ENCODE results near the gene EFEMP2. TPM values are rescaled to one million over a fixed set of nuclear protein-coding genes. Genes with fewer than 3 reads are reported as not detected.

EFEMP2 gene
- total RNA-seq, 1 donor from 2014 or later: 38.0 TPM

GRCh38 chr11:65852508-65853245, 19.9 kb downstream of the EFEMP2 start:
- TF ChIP-seq CTCF (conservative IDR thresholded peaks at IDR 0.05): no peak
- peaks cover 7% of the 10 kb centered on the region for H3K9me3 Mint-ChIP-seq
- peak overlapping the region; percentile 89 for H3K4me3 Mint-ChIP-seq
- no peak overlapping the region for H3K27ac Mint-ChIP-seq (ENCODE audit: unreplicated experiment)
- peaks cover 57% of the 10 kb centered on the region for H3K27me3 Mint-ChIP-seq (ENCODE audit: low read depth)
- no peak for DNase-seq (ENCODE audit: low read depth, low spot score)
- H3K36me3 Mint-ChIP-seq (ENCODE audit: low read depth): peaks cover 45% of the 10 kb centered on the region
- H3K4me1 Mint-ChIP-seq: peaks cover 35% of the 10 kb centered on the region

GRCh38 chr11:65851811-65852507, 20.6 kb downstream of the EFEMP2 start:
- TF ChIP-seq CTCF (conservative IDR thresholded peaks at IDR 0.05): no peak
- Mint-ChIP-seq H3K9me3 (peaks cover 7% of the 10 kb centered on the region), H3K27ac (ENCODE audit: unreplicated experiment) (no peak overlapping the region), H3K36me3 (ENCODE audit: low read depth) (peaks cover 45% of the 10 kb centered on the region), H3K27me3 (ENCODE audit: low read depth) (peaks cover 56% of the 10 kb centered on the region), H3K4me3 (peak overlapping the region; percentile 89), H3K4me1 (peaks cover 35% of the 10 kb centered on the region)
- no peak for DNase-seq (ENCODE audit: low read depth, low spot score)

GRCh38 chr11:65851083-65851579, 21.5 kb downstream of the EFEMP2 start:
- peaks cover 26% of the 10 kb centered on the region for H3K4me1 Mint-ChIP-seq
- peaks cover 37% of the 10 kb centered on the region for H3K36me3 Mint-ChIP-seq (ENCODE audit: low read depth)
- no peak overlapping the region for H3K27ac Mint-ChIP-seq (ENCODE audit: unreplicated experiment)
- H3K9me3 Mint-ChIP-seq: peaks cover 7% of the 10 kb centered on the region
- peak; percentile 66 for TF ChIP-seq CTCF (conservative IDR thresholded peaks at IDR 0.05)
- H3K4me3 Mint-ChIP-seq: peak overlapping the region; percentile 89
- peak; percentile 51 for DNase-seq (ENCODE audit: low read depth, low spot score)
- H3K27me3 Mint-ChIP-seq (ENCODE audit: low read depth): peaks cover 48% of the 10 kb centered on the region

- H3K27ac Mint-ChIP-seq (ENCODE audit: unreplicated experiment): no peak overlapping the region
- no peak for TF ChIP-seq CTCF (conservative IDR thresholded peaks at IDR 0.05)
- H3K4me1 Mint-ChIP-seq: peaks cover 19% of the 10 kb centered on the region
- peak overlapping the region; percentile 89 for H3K4me3 Mint-ChIP-seq
- H3K9me3 Mint-ChIP-seq: peaks cover 7% of the 10 kb centered on the region
- no peak for DNase-seq (ENCODE audit: low read depth, low spot score)
- peaks cover 45% of the 10 kb centered on the region for H3K27me3 Mint-ChIP-seq (ENCODE audit: low read depth)
- H3K36me3 Mint-ChIP-seq (ENCODE audit: low read depth): peaks cover 31% of the 10 kb centered on the region
These were observed 22.1 kb downstream of the EFEMP2 start for GRCh38 chr11:65850217-65851082.

- H3K27ac Mint-ChIP-seq (ENCODE audit: unreplicated experiment): no peak overlapping the region
- H3K4me1 Mint-ChIP-seq: peaks cover 15% of the 10 kb centered on the region
- peaks cover 26% of the 10 kb centered on the region for H3K36me3 Mint-ChIP-seq (ENCODE audit: low read depth)
These were observed 22.8 kb downstream of the EFEMP2 start for GRCh38 chr11:65849771-65850216.

More at GRCh38 chr11:65849771-65850216, 22.8 kb downstream of the EFEMP2 start:
- Mint-ChIP-seq H3K27me3 (ENCODE audit: low read depth) (peaks cover 44% of the 10 kb centered on the region), H3K9me3 (peaks cover 7% of the 10 kb centered on the region), H3K4me3 (peak overlapping the region; percentile 89)
- no peak for DNase-seq (ENCODE audit: low read depth, low spot score)
- no peak for TF ChIP-seq CTCF (conservative IDR thresholded peaks at IDR 0.05)
